Activated T-cell treated with anti-CD3 and anti-CD28 coated beads, Interleukin-2, amount 50 U/mL, for 48 hours (primary cell): Measurements from ENCODE around the gene SULF2.

Source experiments
- DNase-seq, 2 experiments: peaks; one replicate each; pipeline ENCODE4 v3.0.0-alpha.2; 2020

Gene SULF2

GRCh38 chr20:47783828-47784598, 1.3 kb downstream of the SULF2 start:
- DNase-seq: no peak

GRCh38 chr20:47782920-47783552, 2.2 kb downstream of the SULF2 start:
- no peak for DNase-seq

GRCh38 chr20:47782076-47782475, 3.2 kb downstream of the SULF2 start:
- DNase-seq: no peak

GRCh38 chr20:47781632-47782031, 3.6 kb downstream of the SULF2 start:
- no peak for DNase-seq

- no peak for DNase-seq
Measured at GRCh38 chr20:47780720-47781389, 4.4 kb downstream of the SULF2 start.

GRCh38 chr20:47778398-47779354, 6.6 kb downstream of the SULF2 start:
- no peak for DNase-seq

GRCh38 chr20:47777220-47777619, 8.1 kb downstream of the SULF2 start:
- DNase-seq: no peak

- no peak for DNase-seq
Measured at GRCh38 chr20:47776639-47777038, 8.6 kb downstream of the SULF2 start.

GRCh38 chr20:47775841-47776240, 9.4 kb downstream of the SULF2 start:
- DNase-seq: no peak

- DNase-seq: no peak
Measured at GRCh38 chr20:47775039-47775438, 10.2 kb downstream of the SULF2 start.

- DNase-seq: no peak
Measured at GRCh38 chr20:47774131-47774777, 11.0 kb downstream of the SULF2 start.

GRCh38 chr20:47773371-47773786, 11.9 kb downstream of the SULF2 start:
- no peak for DNase-seq

- DNase-seq: no peak
Measured at GRCh38 chr20:47770935-47771334, 14.3 kb downstream of the SULF2 start.

GRCh38 chr20:47768016-47768824, 17.1 kb downstream of the SULF2 start:
- no peak for DNase-seq

- DNase-seq: no peak
Measured at GRCh38 chr20:47765691-47766594, 19.3 kb downstream of the SULF2 start.

- DNase-seq: no peak
Measured at GRCh38 chr20:47765271-47765670, 20.0 kb downstream of the SULF2 start.

GRCh38 chr20:47764154-47764733, 21.0 kb downstream of the SULF2 start:
- no peak for DNase-seq

GRCh38 chr20:47762699-47763268, 22.5 kb downstream of the SULF2 start:
- no peak for DNase-seq

- DNase-seq: no peak
Measured at GRCh38 chr20:47761482-47762047, 23.7 kb downstream of the SULF2 start.
